ENCODE data around the gene PKN1. TPM values are rescaled to one million over a fixed set of nuclear protein-coding genes. Genes with fewer than 3 reads are reported as not detected.

The PKN1 gene
- total and polyA plus RNA-seq, 9 of the 15 experiments (the other 6 are each of a cell fraction or from before 2014, with no cell fraction given) = 0.30 to 228 (median 77.5) TPM

DNA sequence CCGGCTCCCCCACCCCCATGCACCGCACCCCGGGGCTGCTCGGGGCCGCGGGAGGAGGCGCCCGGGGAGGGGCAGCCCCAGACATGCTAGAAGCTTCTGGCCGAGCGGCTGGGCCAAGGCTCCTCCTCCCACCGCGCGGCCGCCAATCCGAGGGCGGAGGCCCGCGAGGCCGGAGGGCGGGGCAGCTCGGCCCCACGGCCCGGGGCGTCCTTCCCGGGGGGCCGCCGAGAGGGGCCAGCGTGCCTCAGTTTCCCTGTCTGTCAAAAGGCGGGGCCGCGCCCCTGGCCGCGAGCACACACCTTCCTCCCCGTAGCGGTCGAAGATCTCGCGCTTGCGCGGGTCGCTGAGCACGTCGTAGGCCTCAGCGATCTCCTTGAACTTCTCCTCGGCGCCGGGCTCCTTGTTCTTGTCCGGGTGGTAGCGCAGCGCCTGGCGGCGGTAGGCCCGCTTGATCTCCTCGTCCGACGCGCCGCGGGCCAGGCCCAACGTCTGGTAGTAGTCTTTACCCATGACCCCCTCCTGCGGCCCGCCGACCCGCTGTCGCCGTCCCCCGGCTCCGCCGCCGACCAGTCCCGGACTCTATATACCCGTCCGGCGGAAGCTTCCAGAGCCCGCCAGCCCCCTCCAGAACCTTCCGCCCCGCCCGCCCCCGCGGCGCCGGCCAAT lies 84.9 kb downstream of the PKN1 start, which contains the start of gene DNAJB1 (continued):
- TF ChIP-seq, protein P1, sequence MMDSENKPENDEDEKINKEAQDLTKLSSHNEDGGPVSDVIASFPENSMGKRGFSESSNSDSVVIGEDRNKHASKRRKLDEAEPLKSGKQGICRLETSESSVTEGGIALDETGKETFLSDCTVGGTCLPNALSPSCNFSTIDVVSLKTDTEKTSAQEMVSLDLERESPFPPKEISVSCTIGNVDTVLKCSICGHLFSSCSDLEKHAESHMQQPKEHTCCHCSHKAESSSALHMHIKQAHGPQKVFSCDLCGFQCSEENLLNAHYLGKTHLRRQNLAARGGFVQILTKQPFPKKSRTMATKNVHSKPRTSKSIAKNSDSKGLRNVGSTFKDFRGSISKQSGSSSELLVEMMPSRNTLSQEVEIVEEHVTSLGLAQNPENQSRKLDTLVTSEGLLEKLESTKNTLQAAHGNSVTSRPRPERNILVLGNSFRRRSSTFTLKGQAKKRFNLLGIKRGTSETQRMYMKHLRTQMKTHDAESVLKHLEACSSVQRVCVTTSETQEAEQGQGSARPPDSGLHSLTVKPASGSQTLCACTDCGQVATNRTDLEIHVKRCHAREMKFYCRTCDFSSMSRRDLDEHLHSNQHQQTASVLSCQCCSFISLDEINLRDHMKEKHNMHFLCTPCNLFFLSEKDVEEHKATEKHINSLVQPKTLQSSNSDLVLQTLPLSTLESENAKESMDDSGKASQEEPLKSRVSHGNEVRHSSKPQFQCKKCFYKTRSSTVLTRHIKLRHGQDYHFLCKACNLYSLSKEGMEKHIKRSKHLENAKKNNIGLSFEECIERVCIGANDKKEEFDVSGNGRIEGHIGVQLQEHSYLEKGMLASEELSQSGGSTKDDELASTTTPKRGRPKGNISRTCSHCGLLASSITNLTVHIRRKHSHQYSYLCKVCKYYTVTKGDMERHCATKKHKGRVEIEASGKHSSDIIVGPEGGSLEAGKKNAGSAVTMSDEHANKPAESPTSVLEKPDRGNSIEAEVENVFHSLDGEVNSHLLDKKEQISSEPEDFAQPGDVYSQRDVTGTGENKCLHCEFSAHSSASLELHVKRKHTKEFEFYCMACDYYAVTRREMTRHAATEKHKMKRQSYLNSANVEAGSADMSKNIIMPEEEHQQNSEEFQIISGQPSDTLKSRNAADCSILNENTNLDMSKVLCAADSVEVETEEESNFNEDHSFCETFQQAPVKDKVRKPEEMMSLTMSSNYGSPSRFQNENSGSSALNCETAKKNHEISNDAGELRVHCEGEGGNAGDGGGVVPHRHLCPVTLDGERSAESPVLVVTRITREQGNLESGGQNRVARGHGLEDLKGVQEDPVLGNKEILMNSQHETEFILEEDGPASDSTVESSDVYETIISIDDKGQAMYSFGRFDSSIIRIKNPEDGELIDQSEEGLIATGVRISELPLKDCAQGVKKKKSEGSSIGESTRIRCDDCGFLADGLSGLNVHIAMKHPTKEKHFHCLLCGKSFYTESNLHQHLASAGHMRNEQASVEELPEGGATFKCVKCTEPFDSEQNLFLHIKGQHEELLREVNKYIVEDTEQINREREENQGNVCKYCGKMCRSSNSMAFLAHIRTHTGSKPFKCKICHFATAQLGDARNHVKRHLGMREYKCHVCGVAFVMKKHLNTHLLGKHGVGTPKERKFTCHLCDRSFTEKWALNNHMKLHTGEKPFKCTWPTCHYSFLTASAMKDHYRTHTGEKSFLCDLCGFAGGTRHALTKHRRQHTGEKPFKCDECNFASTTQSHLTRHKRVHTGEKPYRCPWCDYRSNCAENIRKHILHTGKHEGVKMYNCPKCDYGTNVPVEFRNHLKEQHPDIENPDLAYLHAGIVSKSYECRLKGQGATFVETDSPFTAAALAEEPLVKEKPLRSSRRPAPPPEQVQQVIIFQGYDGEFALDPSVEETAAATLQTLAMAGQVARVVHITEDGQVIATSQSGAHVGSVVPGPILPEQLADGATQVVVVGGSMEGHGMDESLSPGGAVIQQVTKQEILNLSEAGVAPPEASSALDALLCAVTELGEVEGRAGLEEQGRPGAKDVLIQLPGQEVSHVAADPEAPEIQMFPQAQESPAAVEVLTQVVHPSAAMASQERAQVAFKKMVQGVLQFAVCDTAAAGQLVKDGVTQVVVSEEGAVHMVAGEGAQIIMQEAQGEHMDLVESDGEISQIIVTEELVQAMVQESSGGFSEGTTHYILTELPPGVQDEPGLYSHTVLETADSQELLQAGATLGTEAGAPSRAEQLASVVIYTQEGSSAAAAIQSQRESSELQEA (IDR thresholded peaks at IDR 0.05; ENCODE audit: low read depth) = no peak
- TF ChIP-seq MCM3 (IDR thresholded peaks at IDR 0.05) (no peak), XRCC3 (IDR thresholded peaks at IDR 0.05) (no peak), CCNT2 (IDR thresholded peaks at IDR 0.05; ENCODE audit: borderline replicate concordance, extremely low read depth, insufficient read length, low read depth, low read length) (peak; percentile 96), GTF2A2 (tag; IDR thresholded peaks at IDR 0.05) (peak; percentile 83), CBFB (CRISPR knock-in tag; IDR thresholded peaks at IDR 0.05) (no peak), FIP1L1 (IDR thresholded peaks at IDR 0.05; ENCODE audit: low read depth, low read length, poor library complexity, severe bottlenecking) (peak; percentile 99), COPS2 (conservative IDR thresholded peaks at IDR 0.05) (no peak), SMARCA4 (IDR thresholded peaks at IDR 0.05) (no peak), ZNF239 (CRISPR knock-in tag; IDR thresholded peaks at IDR 0.05) (no peak), RBFOX2 (IDR thresholded peaks at IDR 0.05; ENCODE audit: low read depth, low read length) (peak; percentile 95), PTTG1 (tag; IDR thresholded peaks at IDR 0.05; ENCODE audit: low read depth) (no peak), ZNF12 (CRISPR knock-in tag; IDR thresholded peaks at IDR 0.05) (no peak), ZNF23 (CRISPR knock-in tag; IDR thresholded peaks at IDR 0.05) (no peak), FOXM1 (IDR thresholded peaks at IDR 0.05; ENCODE audit: low read depth) (no peak), FOXM1 (CRISPR knock-in tag; IDR thresholded peaks at IDR 0.05; ENCODE audit: low read depth) (no peak), ZNF79 (CRISPR knock-in tag; IDR thresholded peaks at IDR 0.05; ENCODE audit: low read depth) (no peak), ZBTB17 (CRISPR knock-in tag; IDR thresholded peaks at IDR 0.05) (peak; percentile 64; the same call in 1 of the 2 replicates), ZNF232 (CRISPR knock-in tag; IDR thresholded peaks at IDR 0.05) (no peak)
- TF ChIP-seq, protein P2, sequence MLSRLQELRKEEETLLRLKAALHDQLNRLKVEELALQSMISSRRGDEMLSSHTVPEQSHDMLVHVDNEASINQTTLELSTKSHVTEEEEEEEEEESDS (CRISPR knock-in tag; IDR thresholded peaks at IDR 0.05) = no peak
- TF ChIP-seq, protein P3, sequence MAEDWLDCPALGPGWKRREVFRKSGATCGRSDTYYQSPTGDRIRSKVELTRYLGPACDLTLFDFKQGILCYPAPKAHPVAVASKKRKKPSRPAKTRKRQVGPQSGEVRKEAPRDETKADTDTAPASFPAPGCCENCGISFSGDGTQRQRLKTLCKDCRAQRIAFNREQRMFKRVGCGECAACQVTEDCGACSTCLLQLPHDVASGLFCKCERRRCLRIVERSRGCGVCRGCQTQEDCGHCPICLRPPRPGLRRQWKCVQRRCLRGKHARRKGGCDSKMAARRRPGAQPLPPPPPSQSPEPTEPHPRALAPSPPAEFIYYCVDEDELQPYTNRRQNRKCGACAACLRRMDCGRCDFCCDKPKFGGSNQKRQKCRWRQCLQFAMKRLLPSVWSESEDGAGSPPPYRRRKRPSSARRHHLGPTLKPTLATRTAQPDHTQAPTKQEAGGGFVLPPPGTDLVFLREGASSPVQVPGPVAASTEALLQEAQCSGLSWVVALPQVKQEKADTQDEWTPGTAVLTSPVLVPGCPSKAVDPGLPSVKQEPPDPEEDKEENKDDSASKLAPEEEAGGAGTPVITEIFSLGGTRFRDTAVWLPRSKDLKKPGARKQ (CRISPR knock-in tag; IDR thresholded peaks at IDR 0.05) = no peak
